Measurements from ENCODE around the gene LORICRIN.

DNA sequence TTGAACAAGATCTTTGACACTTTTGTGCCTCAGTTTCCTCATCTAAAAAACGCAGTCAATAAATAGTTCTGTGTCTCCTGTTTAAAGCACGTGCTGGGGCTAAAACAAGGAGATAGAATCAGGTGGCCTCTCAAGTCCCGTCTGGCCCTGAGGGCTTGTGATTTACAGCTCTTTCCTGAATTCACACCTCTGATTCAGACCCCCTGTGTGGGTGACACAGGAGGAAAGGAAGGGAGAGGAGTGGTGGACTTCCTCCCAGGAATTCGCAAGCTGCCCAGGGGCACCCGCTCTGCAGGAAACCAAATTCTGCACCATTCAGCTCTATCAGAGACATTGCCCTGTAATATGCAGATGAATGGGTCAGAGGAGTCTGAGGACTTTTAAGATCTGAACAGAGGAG is 47.3 kb upstream of the LORICRIN start:
- TF ChIP-seq, protein P1, sequence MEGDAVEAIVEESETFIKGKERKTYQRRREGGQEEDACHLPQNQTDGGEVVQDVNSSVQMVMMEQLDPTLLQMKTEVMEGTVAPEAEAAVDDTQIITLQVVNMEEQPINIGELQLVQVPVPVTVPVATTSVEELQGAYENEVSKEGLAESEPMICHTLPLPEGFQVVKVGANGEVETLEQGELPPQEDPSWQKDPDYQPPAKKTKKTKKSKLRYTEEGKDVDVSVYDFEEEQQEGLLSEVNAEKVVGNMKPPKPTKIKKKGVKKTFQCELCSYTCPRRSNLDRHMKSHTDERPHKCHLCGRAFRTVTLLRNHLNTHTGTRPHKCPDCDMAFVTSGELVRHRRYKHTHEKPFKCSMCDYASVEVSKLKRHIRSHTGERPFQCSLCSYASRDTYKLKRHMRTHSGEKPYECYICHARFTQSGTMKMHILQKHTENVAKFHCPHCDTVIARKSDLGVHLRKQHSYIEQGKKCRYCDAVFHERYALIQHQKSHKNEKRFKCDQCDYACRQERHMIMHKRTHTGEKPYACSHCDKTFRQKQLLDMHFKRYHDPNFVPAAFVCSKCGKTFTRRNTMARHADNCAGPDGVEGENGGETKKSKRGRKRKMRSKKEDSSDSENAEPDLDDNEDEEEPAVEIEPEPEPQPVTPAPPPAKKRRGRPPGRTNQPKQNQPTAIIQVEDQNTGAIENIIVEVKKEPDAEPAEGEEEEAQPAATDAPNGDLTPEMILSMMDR (IDR thresholded peaks at IDR 0.05) = no peak
- TF ChIP-seq POLR2A (IDR thresholded peaks at IDR 0.05) = no peak
